ENCODE measurements around the gene OCA2. TPM values are rescaled to one million over a fixed set of nuclear protein-coding genes. Genes with fewer than 3 reads are reported as not detected.

The OCA2 gene
- total RNA-seq, 1 experiment from 2014 or later: 0.31 TPM

GRCh38 chr15:28075573-28075972, 23.5 kb downstream of the OCA2 start:
- no peak overlapping the region for H3K18ac ChIP-seq (ENCODE audit: insufficient read length, low read depth, low read length)
- WGBS (ENCODE audit: extremely low coverage, insufficient read length, low lambda C conversion rate): no CpG with 5 or more reads among the region's 1 CpG
- Mint-ChIP-seq H3K4me3 (no peak overlapping the region), H3K4me1 (peaks cover 3 to 9% of the 10 kb centered on the region in 2 experiments), H3K36me3 (ENCODE audit: insufficient read depth in 1 of 3, low read depth in 3 of 3) (peaks cover 0 to 8% (median 0%) of the 10 kb centered on the region in 3 experiments; a peak in 2 of 7 replicates), H3K27me3 (ENCODE audit: low read depth) (peaks cover 6% of the 10 kb centered on the region), H3K27ac (no peak overlapping the region), H3K9me3 (peaks cover 8 to 19% of the 10 kb centered on the region in 2 experiments; a peak in 4 of 5 replicates)
- H3K9ac ChIP-seq (ENCODE audit: extremely low read depth, insufficient read length, low read length): no peak overlapping the region
- H3K4ac ChIP-seq (ENCODE audit: low read depth, low read length): no peak overlapping the region
- H2BK15ac ChIP-seq (ENCODE audit: low read depth, low read length): no peak overlapping the region
- no peak for TF ChIP-seq CTCF (conservative IDR thresholded peaks at IDR 0.05)
- no peaks in the 10 kb centered on the region for H3K23me2 ChIP-seq (ENCODE audit: insufficient read length, low read depth, low read length, poor library complexity, severe bottlenecking)
- no peak overlapping the region for H2AFZ ChIP-seq (ENCODE audit: low read length)
- no peak overlapping the region for H3K23ac ChIP-seq (ENCODE audit: insufficient read length, low read depth, low read length)
- no peak overlapping the region for H3K4me2 ChIP-seq (ENCODE audit: insufficient read depth, insufficient read length, low read length)
- H2BK120ac ChIP-seq (ENCODE audit: low read depth, low read length, poor library complexity, severe bottlenecking): no peak overlapping the region
- no peaks in the 10 kb centered on the region for H4K20me1 ChIP-seq (ENCODE audit: control insufficient read depth, insufficient read depth, insufficient read length)
- no peak overlapping the region for H4K5ac ChIP-seq (ENCODE audit: insufficient read length, low read depth, low read length)
- DNase-seq: no peak
- H3K4me1 ChIP-seq (ENCODE audit: insufficient read depth, low read length): no peaks in the 10 kb centered on the region
- no peak overlapping the region for H2BK5ac ChIP-seq (ENCODE audit: insufficient read length, low read length)
- H3K79me1 ChIP-seq (ENCODE audit: insufficient read depth, low read depth, low read length, poor library complexity, severe bottlenecking): no peaks in the 10 kb centered on the region
- H4K8ac ChIP-seq (replicated peaks; ENCODE audit: insufficient read length, low read depth, low read length): no peak overlapping the region
- H3K27ac ChIP-seq (ENCODE audit: insufficient read length, low read depth, low read length): no peak overlapping the region
- no peak overlapping the region for H3K56ac ChIP-seq (ENCODE audit: insufficient read length, low read depth, low read length)
- no peak overlapping the region for H4K91ac ChIP-seq (ENCODE audit: insufficient read length, low read depth, low read length)
- no peak overlapping the region for H3T11ph ChIP-seq (ENCODE audit: low read length)
- H3K79me2 ChIP-seq (ENCODE audit: insufficient read depth, low read length): no peaks in the 10 kb centered on the region
- no peak overlapping the region for H3K14ac ChIP-seq (ENCODE audit: insufficient read depth, low read length)
- H2AK5ac ChIP-seq (ENCODE audit: insufficient read length, low read length): no peak overlapping the region
- no peaks in the 10 kb centered on the region for H3K27me3 ChIP-seq (ENCODE audit: insufficient read depth, low read length)
- no peak overlapping the region for H2BK12ac ChIP-seq (ENCODE audit: insufficient read length, low read depth, low read length)
- no peak overlapping the region for H2BK20ac ChIP-seq (ENCODE audit: low read depth, low read length, poor library complexity, severe bottlenecking)
- H3K9me3 ChIP-seq (ENCODE audit: control insufficient read depth, low read depth, low read length): no peaks in the 10 kb centered on the region

All from H9 (cell line).